Left forelimb (tissue), 1 donor: ENCODE data around the gene SLC22A4.

ENCODE experiments used
- DNase-seq: peaks from one replicate; pipeline ENCODE4 v3.0.0-alpha.2; 2018; ENCODE audit warnings: low spot score

The SLC22A4 gene

DNA sequence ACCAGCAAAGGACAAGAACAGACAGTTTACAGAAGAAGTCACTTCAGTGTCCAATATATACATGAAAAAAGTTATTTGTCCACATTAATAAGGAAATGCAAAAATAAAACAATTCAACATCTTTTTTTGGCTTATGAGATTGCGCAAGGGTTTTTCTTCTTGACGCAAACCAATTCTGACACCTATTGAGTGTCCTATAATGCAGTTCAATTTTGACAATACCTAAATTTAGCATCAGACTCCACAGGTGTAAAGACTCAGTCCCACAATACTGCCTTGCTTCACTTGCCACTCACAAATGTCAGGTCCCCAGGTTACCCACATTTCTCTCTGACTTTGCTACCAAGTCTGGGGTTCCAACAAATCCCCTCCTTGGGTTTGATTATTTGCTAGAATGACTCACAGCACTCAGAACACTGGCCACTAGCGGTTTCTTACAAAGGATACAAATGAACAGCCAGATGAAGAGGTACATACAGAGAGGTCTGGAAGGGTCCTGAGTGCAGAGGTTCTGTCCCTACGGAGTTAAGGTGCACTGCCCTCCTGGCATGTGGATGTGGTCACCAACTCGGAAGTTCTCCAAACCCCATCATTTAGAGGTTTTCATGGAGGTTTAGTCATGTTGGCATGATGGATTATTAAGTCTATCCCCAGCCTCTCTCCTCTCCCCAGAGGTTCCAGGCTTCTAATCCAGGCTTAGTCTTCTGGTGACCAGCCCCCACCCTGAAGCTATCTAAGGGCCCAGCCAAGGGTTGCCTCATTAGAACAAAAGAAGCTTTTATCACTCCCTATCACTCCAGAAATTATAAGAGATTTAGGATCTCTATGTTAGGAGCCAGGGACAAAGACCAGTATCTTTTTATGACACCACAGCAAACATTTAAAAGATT, 48.3 kb downstream of the SLC22A4 start:
- no peak for DNase-seq

DNA sequence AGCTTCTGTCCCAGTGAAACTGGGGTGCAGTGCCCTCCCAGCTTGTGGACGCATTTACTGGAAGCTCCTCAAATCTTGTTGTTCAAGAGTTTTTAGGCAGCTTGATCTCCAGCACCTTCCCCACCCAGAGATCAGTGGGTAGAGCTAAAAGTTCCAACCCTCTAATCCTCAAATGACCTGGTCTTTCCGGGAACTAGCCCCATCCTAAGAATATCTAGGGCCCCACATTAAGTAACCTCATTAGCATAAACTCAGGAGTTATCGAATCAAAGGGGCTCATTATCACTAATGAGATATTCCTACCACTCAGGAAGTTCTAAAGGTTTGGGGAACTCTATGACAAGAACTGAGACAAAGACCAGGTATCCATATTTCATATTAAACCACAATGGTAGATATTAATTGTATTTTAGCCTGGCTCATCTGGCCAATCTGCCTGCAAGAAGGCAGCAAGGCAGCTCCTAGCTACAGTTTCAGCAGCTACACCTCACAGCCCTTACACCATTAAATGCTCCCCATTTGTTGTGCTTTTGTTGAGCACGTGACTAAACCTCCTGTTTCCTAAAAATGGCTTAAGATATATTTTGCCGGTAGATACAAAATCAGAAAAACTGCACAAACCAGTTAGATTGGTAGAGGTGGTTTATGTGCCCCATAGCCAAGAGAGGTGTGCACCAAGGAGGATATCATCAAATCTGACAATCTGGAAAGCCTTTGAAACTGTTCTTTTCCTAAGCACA, 50.8 kb downstream of the SLC22A4 start:
- no peak for DNase-seq

DNA sequence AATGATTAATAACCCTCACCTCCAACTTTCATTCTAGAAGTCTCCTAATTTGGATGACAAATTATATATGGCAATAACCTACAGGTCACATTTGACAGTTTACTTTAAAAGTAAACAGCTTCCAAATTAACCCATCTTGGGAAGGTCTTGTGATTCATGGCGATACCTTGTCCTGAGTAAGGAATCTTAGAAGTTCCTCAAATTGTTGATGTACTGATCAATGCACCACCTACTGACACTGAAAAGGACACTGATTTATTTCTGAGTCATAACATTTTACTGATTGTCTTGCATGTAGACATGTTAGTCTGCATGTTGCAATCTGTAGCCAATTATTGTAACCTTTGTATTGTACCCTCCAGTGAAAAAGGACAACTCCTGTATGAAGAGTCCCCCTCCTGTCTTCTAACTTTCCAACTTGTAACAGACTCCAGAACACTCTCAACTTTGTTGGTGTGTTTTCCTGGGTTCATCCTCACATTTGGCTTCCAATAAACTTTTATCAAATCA, 59.3 kb downstream of the SLC22A4 start:
- no peak for DNase-seq

DNA sequence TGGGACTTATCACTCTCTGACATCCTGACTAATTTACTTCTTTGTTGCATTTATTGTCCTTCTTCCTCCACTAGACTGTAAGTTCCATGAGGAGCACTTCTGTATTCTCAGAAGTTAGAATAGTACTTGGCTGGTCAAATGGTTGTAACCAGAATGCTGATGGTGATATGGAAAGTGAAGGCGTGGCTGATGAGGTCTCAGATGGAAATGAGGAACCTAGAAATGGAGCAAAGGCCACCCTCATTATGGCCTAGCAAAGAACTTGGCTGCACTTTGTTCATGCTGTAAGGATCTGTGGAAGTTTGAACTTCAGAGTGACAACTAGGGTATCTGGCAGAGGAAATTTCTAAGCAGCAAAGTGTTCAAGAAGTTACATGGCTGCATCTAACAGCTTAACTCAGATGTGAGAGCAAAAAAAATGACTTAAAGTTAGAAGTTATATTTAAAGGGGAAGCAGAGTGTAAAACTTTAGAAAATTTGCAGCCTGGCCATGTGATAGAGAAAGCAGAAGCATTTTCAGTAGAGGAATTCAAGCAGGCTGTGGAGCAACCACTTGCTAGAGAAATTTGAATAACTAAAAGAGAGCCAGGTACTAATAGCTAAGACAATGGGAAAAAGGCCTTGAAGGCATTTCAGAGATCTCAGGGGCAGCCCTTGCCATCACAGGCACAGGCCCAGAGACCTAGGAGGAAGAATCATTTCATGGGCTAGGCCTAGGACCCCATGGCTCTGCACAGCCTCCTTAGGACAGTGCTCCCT, 60.4 kb downstream of the SLC22A4 start:
- no peak for DNase-seq

DNA sequence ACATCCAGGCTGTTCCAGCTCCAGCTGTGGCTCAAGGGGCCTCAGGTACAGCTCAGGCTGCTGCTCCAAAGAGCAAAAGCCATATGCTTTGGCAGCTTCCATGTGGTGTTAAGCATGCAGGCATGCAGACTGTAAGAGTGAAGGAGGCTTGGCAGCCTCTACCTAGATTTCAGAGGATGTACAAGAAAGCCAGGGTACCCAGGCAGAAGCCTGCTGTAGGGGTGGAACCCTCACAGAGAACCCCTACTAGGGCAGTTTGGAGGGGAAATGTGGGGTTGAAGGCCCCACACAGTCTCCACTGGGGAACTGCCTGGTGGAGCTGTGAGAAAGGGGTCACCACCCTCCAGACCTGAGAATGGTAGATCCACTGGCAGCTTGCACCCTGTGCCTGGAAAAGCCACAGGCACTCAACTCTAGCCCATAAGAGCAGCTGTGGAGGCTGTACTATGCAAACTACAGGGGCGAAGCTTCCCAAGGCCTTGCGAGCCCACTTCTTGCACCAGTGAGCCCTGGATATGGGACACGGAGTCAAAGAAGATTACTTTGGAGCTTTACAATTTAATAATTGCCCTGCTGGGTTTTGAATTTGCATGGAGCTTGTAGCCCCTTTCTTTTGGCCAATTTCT, 61.1 kb downstream of the SLC22A4 start:
- no peak for DNase-seq

DNA sequence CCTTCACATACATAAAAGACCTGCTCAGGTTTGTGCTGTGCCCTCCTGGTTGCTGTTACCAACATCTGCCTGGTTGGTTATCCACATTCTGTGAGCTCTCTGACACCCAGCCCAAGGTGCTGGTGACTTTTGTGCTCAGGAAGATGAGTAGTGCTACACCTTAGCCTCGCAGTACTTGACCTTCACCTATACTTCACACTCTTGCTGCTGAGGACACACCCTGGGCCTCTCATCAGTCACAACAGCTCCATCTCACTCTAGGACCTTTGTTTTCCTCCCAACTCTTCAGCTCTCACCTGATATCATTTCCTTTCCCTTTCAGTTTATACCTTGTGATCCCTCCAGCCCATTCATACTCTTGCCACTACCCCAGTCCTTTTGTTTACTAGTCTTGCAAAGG, 64.6 kb downstream of the SLC22A4 start:
- no peak for DNase-seq

DNA sequence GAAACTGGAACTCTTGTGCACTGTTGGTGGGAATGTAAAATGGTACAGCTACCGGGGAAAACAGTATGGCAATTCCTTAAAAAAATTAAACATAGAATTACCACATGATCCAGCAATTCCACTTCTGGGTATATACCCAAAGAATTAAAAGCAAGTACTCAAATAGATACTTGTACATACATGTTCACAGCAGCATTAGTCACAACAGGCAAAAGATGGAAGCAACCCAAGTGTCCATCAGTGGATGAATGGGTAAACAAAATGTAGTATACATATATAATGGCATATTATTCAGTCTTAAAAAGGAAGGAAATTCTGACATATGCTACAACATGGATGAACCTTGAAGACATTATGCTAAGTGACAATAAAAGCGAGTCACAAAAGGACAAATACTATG, 67.9 kb downstream of the SLC22A4 start:
- no peak for DNase-seq

DNA sequence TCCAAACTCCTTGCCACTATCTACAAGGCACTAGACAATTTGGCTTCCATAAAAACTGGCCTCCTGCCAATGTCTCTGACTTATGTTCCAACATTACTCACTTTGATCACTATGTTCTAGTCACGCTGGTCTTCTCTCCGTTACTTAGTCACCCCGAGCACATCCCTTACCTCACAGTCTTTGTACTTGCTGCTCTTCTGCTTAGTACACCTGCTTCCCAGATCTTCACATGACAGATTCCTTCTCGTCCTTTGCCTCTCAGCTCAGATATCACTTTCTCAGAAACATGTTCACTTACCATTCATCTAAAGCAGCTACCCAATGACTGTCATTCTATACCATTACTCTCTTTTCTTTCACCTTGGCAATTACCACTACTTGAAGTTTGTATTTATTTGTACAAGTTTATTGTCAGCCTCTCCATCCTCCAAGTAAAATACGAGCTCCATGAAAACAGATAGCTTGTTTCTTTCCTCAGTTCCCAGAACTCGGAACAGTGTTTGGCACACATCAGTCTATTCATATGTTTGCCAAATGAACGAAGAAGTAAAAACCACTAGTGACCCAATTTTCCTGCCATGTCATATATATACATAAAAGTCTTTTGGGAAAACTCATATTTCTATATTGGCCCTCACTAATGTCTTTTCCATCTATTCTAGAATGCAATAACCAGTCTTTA, 69.4 kb downstream of the SLC22A4 start:
- no peak for DNase-seq

GRCh38 chr5:132364319-132364718, 70.1 kb downstream of the SLC22A4 start:
- no peak for DNase-seq

GRCh38 chr5:132365213-132365612, 71.0 kb downstream of the SLC22A4 start:
- DNase-seq = no peak

- DNase-seq = no peak
Observed at GRCh38 chr5:132368186-132368585, 74.0 kb downstream of the SLC22A4 start.

DNA sequence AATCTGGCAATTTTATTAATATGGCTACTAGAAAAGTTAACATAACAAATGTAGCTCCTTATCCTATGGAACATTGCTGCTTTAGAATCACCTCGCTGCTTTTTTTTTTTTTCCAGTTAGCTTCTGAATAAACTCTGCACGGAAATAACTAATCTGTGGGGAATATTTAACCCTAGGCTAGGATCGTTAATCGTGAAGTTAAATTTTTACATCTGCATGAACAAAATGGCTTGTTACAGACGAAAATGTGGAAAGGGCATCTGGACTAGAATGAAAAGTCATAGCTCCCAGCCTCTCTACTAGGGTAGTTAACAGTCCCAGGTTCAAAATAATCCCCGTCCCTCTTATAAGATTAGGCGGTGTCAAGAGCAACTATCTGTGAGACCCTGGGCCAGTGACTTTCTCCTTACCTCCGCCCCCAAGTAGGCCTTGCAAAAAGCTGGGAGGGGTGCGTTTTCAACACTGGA, 74.8 kb downstream of the SLC22A4 start:
- DNase-seq = no peak

DNA sequence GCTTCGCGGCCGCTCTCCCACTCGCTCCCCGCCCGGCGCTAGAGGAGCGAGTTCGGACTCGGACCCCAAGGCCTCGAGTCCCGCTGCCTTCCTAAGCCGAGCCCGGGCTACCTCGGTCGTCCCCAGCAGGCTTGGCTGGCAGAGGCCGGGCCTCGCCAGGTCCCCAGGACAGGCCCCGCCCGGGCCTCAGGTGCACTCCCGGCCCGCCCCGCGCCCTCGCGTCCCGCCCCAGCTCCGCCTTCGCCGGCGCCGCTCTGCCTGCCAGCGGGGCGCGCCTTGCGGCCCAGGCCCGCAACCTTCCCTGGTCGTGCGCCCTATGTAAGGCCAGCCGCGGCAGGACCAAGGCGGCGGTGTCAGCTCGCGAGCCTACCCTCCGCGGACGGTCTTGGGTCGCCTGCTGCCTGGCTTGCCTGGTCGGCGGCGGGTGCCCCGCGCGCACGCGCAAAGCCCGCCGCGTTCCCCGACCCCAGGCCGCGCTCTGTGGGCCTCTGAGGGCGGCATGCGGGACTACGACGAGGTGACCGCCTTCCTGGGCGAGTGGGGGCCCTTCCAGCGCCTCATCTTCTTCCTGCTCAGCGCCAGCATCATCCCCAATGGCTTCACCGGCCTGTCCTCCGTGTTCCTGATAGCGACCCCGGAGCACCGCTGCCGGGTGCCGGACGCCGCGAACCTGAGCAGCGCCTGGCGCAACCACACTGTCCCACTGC, 75.4 kb downstream of the SLC22A4 start, which contains the start of gene SLC22A5:
SLC22A5 (plus strand) TSS at position 237 of the 707 bp plus-strand sequence; CDS start at position 500, 263 bp downstream.
- peak; percentile 81 for DNase-seq

- no peak for DNase-seq
Observed at GRCh38 chr5:132370181-132370970, 76.2 kb downstream of the SLC22A4 start.

DNA sequence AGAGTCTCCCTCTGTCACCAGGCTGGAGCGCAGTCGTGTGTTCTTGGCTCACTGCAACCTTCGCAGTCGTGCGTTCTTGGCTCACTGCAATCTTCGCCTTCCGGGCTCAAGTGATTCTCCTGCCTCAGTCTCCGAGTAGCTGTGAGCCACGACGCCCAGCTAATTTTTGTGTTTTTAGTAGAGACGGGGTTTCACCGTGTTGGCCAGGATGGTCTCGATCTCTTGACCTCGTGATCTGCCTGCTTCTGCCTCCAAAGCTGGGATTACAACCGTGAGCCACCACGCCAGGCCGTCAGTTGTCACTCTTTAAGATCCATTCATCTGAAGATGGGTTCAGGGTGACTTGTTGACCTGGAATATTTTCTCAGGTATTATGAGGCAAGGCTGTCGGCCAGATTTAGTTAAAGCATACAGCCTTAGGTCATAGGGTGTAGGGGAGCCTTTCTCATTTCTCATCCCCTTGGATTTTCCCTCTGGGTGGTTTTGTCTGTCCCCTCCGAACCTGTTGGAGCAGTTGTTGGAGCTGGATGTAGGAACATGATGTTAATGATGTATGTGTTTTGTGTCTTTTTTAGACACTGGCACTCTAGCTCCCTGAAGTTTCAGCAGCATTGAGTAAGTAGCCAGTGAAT, 76.9 kb downstream of the SLC22A4 start:
- no peak for DNase-seq

- DNase-seq = no peak
Observed at GRCh38 chr5:132371603-132371994, 77.4 kb downstream of the SLC22A4 start.

DNA sequence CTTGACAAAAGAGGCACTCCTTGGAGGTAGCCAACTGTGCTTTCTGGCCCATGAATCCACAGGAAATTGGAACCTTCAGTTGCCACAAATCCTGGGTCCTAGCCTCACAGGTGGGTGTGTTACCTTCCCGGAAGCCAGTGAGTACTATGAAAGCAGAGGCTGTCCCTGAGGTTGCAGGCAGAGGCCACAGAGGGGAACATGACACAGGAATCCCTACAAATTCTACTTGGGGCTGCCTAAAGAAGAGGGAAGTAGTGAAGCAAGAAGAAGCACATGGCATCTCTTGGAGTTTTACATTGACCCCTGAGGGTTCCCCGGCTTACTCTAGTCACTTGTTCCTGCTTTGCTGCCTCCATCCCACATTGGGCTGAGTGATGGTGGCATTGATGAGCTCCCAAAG, 77.9 kb downstream of the SLC22A4 start:
- no peak for DNase-seq

- no peak for DNase-seq
Observed at GRCh38 chr5:132372542-132372941, 78.3 kb downstream of the SLC22A4 start.

- peak; percentile 36 for DNase-seq
Observed at GRCh38 chr5:132375957-132376356, 81.8 kb downstream of the SLC22A4 start.
